ENCODE measurements around the gene CD1D. TPM values are rescaled to one million over a fixed set of nuclear protein-coding genes. Genes with fewer than 3 reads are reported as not detected.

The CD1D gene
- total RNA-seq, 1 experiment from 2014 or later: 0.19 TPM

- intact Hi-C loops (cut with micrococcal nuclease): no loop called here
- Mint-ChIP-seq H3K27me3 (ENCODE audit: insufficient read depth, unreplicated experiment) (peaks cover 61% of the 10 kb centered on the region), H3K4me3 (ENCODE audit: unreplicated experiment) (no peak overlapping the region), H3K36me3 (ENCODE audit: insufficient read depth, unreplicated experiment) (no peaks in the 10 kb centered on the region), H3K4me1 (ENCODE audit: insufficient read depth, unreplicated experiment) (no peaks in the 10 kb centered on the region), H3K9me3 (ENCODE audit: unreplicated experiment) (no peaks in the 10 kb centered on the region), H3K27ac (ENCODE audit: low read depth, unreplicated experiment) (no peak overlapping the region)
- DNase-seq (ENCODE audit: unreplicated experiment): no peak
- ChIA-PET POLR2A (no interaction called here), CTCF (interaction anchor here (0.5 kb wide), 1 partner anchor 875 kb away, joined by 3 read pairs; no protein-coding TSS in a partner anchor)
- BruUV-seq (replicated peaks): no TSS peak
- no peak for TF ChIP-seq CTCF (IDR thresholded peaks at IDR 0.05; ENCODE audit: unreplicated experiment)
Measured at GRCh38 chr1:158196461-158196860, 15.8 kb downstream of the CD1D start.

GRCh38 chr1:158199849-158200248, 19.2 kb downstream of the CD1D start:
- Mint-ChIP-seq H3K27ac (ENCODE audit: low read depth, unreplicated experiment) (no peak overlapping the region), H3K4me3 (ENCODE audit: unreplicated experiment) (no peak overlapping the region), H3K36me3 (ENCODE audit: insufficient read depth, unreplicated experiment) (no peaks in the 10 kb centered on the region), H3K9me3 (ENCODE audit: unreplicated experiment) (no peaks in the 10 kb centered on the region), H3K27me3 (ENCODE audit: insufficient read depth, unreplicated experiment) (peaks cover 80% of the 10 kb centered on the region), H3K4me1 (ENCODE audit: insufficient read depth, unreplicated experiment) (no peaks in the 10 kb centered on the region)
- intact Hi-C loops (cut with micrococcal nuclease): loop anchor here (5.0 kb wide), 2 partner anchors 238 to 297 kb away; no protein-coding TSS in a partner anchor
- ChIA-PET POLR2A (interaction anchor here (0.5 kb wide), 1 partner anchor 35 kb away, joined by 3 read pairs; no protein-coding TSS in a partner anchor), CTCF (interaction anchor here (0.7 kb wide), 2 partner anchors 489 to 619 kb away, joined by 3 to 6 read pairs; no protein-coding TSS in a partner anchor)
- TF ChIP-seq CTCF (IDR thresholded peaks at IDR 0.05; ENCODE audit: unreplicated experiment): no peak
- BruUV-seq (replicated peaks): no TSS peak
- peak; percentile 82 for DNase-seq (ENCODE audit: unreplicated experiment)

- no peaks in the 10 kb centered on the region for H3K4me1 Mint-ChIP-seq (ENCODE audit: insufficient read depth, unreplicated experiment)
- no peaks in the 10 kb centered on the region for H3K36me3 Mint-ChIP-seq (ENCODE audit: insufficient read depth, unreplicated experiment)
- ChIA-PET CTCF (no interaction called here), POLR2A (no interaction called here)
- BruUV-seq (replicated peaks): no TSS peak
- intact Hi-C loops (cut with micrococcal nuclease): loop anchor here (5.0 kb wide), 2 partner anchors 238 to 297 kb away; no protein-coding TSS in a partner anchor
- H3K27ac Mint-ChIP-seq (ENCODE audit: low read depth, unreplicated experiment): no peak overlapping the region
- H3K4me3 Mint-ChIP-seq (ENCODE audit: unreplicated experiment): no peak overlapping the region
- DNase-seq (ENCODE audit: unreplicated experiment): no peak
- H3K9me3 Mint-ChIP-seq (ENCODE audit: unreplicated experiment): peaks cover 7% of the 10 kb centered on the region
- H3K27me3 Mint-ChIP-seq (ENCODE audit: insufficient read depth, unreplicated experiment): peaks cover 80% of the 10 kb centered on the region
- TF ChIP-seq CTCF (IDR thresholded peaks at IDR 0.05; ENCODE audit: unreplicated experiment): no peak
Measured at GRCh38 chr1:158200527-158200926, 19.8 kb downstream of the CD1D start.

GRCh38 chr1:158203693-158204457, 23.2 kb downstream of the CD1D start:
- no TSS peak for BruUV-seq (replicated peaks)
- Mint-ChIP-seq H3K36me3 (ENCODE audit: insufficient read depth, unreplicated experiment) (no peaks in the 10 kb centered on the region), H3K27ac (ENCODE audit: low read depth, unreplicated experiment) (no peak overlapping the region), H3K27me3 (ENCODE audit: insufficient read depth, unreplicated experiment) (peaks cover 81% of the 10 kb centered on the region), H3K4me3 (ENCODE audit: unreplicated experiment) (no peak overlapping the region), H3K9me3 (ENCODE audit: unreplicated experiment) (peaks cover 7% of the 10 kb centered on the region), H3K4me1 (ENCODE audit: insufficient read depth, unreplicated experiment) (no peaks in the 10 kb centered on the region)
- ChIA-PET CTCF (interaction anchor here (0.5 to 4.0 kb wide), 92 partner anchors 9 to 913 kb away, joined by 3 to 69 read pairs (median 4); partner anchors contain the start of genes AIM2, CD1B, CD1D and OR10R2), POLR2A (interaction anchor here (0.6 to 1.4 kb wide), 9 partner anchors 9 to 868 kb away, joined by 3 to 6 read pairs (median 3); partner anchors contain the start of gene IFI16)
- peak; percentile 83 for TF ChIP-seq CTCF (IDR thresholded peaks at IDR 0.05; ENCODE audit: unreplicated experiment)
- DNase-seq (ENCODE audit: unreplicated experiment): peak; percentile 84
- intact Hi-C loops (cut with micrococcal nuclease): loop anchor here (1.0 to 5.0 kb wide), 6 partner anchors 125 to 868 kb away; no protein-coding TSS in a partner anchor
